Ectodermal cell (in vitro differentiated cells): Measurements from ENCODE around the gene MAPT.
A peak's percentile ranks its signal among the peaks of the same experiment; 100 is the strongest.

ENCODE experiments used
- H3K27ac ChIP-seq: 2 replicates; pipeline ENCODE4 v1.7.0; 2013; ENCODE audit warnings: mild to moderate bottlenecking, low read depth, low read length; ENCODE audit not compliant: insufficient read depth, poor library complexity, severe bottlenecking
- H3K27me3 ChIP-seq: 2 replicates; pipeline ENCODE4 v1.7.0; 2013; ENCODE audit warnings: mild to moderate bottlenecking, low read length; ENCODE audit not compliant: insufficient read depth, control insufficient read depth, poor library complexity, severe bottlenecking
- H3K36me3 ChIP-seq: one replicate; pipeline ENCODE4 v1.7.0; 2013; ENCODE audit warnings: low read length; ENCODE audit not compliant: control insufficient read depth, insufficient read depth
- H3K4me1 ChIP-seq: one replicate; pipeline ENCODE4 v1.7.0; 2013; ENCODE audit warnings: low read length; ENCODE audit not compliant: control insufficient read depth, insufficient read depth
- H3K4me3 ChIP-seq: 2 replicates; pipeline ENCODE4 v1.7.0; 2013; ENCODE audit warnings: low read depth, low read length, control low read depth; ENCODE audit not compliant: insufficient read depth
- H3K9me3 ChIP-seq: 2 replicates; pipeline ENCODE4 v1.7.0; 2013; ENCODE audit warnings: mild to moderate bottlenecking, low read length, moderate library complexity; ENCODE audit not compliant: control insufficient read depth
- WGBS, 2 experiments: methylation state at CpG; one replicate each; pipeline ENCODE4 v1.1.7; 2013; ENCODE audit warnings: missing lambda C conversion rate in 2 of 2; 5-methylcytosine and 5-hydroxymethylcytosine counted together

MAPT gene

GRCh38 chr17:45874151-45874550 is 20.2 kb upstream of the MAPT start:
- WGBS, 2 experiments: 89 to 94% methylated on average over 3 of the region's 3 CpGs
- Histone ChIP-seq H3K4me1 (peaks cover 11% of the 10 kb centered on the region), H3K27me3 (no peaks in the 10 kb centered on the region), H3K9me3 (no peaks in the 10 kb centered on the region), H3K27ac (no peak overlapping the region), H3K36me3 (no peaks in the 10 kb centered on the region), H3K4me3 (no peak overlapping the region)

GRCh38 chr17:45876539-45876938 is 17.8 kb upstream of the MAPT start:
- H3K27me3 ChIP-seq: no peaks in the 10 kb centered on the region
- peaks cover 4% of the 10 kb centered on the region for H3K4me1 ChIP-seq
- H3K9me3 ChIP-seq: no peaks in the 10 kb centered on the region
- no peak overlapping the region for H3K4me3 ChIP-seq
- WGBS, 2 experiments: 85 to 95% methylated on average over 3 of the region's 3 CpGs
- no peak overlapping the region for H3K27ac ChIP-seq
- H3K36me3 ChIP-seq: no peaks in the 10 kb centered on the region

- WGBS, 2 experiments: 90 to 91% methylated on average over 1 of the region's 1 CpG
- Histone ChIP-seq H3K4me3 (no peak overlapping the region), H3K27me3 (no peaks in the 10 kb centered on the region), H3K27ac (no peak overlapping the region), H3K9me3 (no peaks in the 10 kb centered on the region), H3K36me3 (no peaks in the 10 kb centered on the region), H3K4me1 (peaks cover 4% of the 10 kb centered on the region)
Measured at GRCh38 chr17:45877467-45877866, 16.9 kb upstream of the MAPT start.

- no peak overlapping the region for H3K27ac ChIP-seq
- no peaks in the 10 kb centered on the region for H3K36me3 ChIP-seq
- H3K4me3 ChIP-seq: no peak overlapping the region
- H3K9me3 ChIP-seq: no peaks in the 10 kb centered on the region
- WGBS, 2 experiments: 93 to 94% methylated on average over 2 of the region's 2 CpGs
- H3K27me3 ChIP-seq: peaks cover 4% of the 10 kb centered on the region
- no peaks in the 10 kb centered on the region for H3K4me1 ChIP-seq
Measured at GRCh38 chr17:45883063-45883462, 11.3 kb upstream of the MAPT start.

- Histone ChIP-seq H3K9me3 (no peaks in the 10 kb centered on the region), H3K4me3 (no peak overlapping the region), H3K4me1 (no peaks in the 10 kb centered on the region), H3K27ac (no peak overlapping the region), H3K27me3 (peaks cover 14% of the 10 kb centered on the region), H3K36me3 (no peaks in the 10 kb centered on the region)
- WGBS, 2 experiments: 89% methylated on average over 2 of the region's 2 CpGs
Measured at GRCh38 chr17:45886852-45887251, 7.5 kb upstream of the MAPT start.

GRCh38 chr17:45888392-45888791 is 6.0 kb upstream of the MAPT start:
- Histone ChIP-seq H3K27ac (no peak overlapping the region), H3K4me3 (no peak overlapping the region), H3K36me3 (no peaks in the 10 kb centered on the region), H3K4me1 (no peaks in the 10 kb centered on the region), H3K27me3 (peaks cover 29% of the 10 kb centered on the region), H3K9me3 (no peaks in the 10 kb centered on the region)
- 60 to 61% methylated on average over 5 of the region's 5 CpGs for WGBS, 2 experiments

GRCh38 chr17:45889579-45889978 is 4.8 kb upstream of the MAPT start:
- Histone ChIP-seq H3K9me3 (no peaks in the 10 kb centered on the region), H3K36me3 (no peaks in the 10 kb centered on the region), H3K4me1 (no peaks in the 10 kb centered on the region), H3K4me3 (no peak overlapping the region), H3K27ac (no peak overlapping the region), H3K27me3 (peaks cover 35% of the 10 kb centered on the region)
- WGBS, 2 experiments: 23 to 42% methylated on average over 2 to 3 of the region's 4 CpGs

GRCh38 chr17:45893725-45894021 is 681 bp upstream of the MAPT start:
- peaks cover 76% of the 10 kb centered on the region for H3K27me3 ChIP-seq
- H3K27ac ChIP-seq: no peak overlapping the region
- 83 to 88% methylated on average over 7 of the region's 7 CpGs for WGBS, 2 experiments

GRCh38 chr17:45895304-45895968 is 1.1 kb downstream of the MAPT start:
- H3K27ac ChIP-seq: no peak overlapping the region

More at GRCh38 chr17:45893725-45894021, 681 bp upstream of the MAPT start:
- H3K36me3 ChIP-seq: no peaks in the 10 kb centered on the region
- H3K4me1 ChIP-seq: peaks cover 8% of the 10 kb centered on the region
- peak overlapping the region; percentile 52 for H3K4me3 ChIP-seq
- H3K9me3 ChIP-seq: no peaks in the 10 kb centered on the region

GRCh38 chr17:45895969-45896785 is 1.8 kb downstream of the MAPT start:
- H3K27ac ChIP-seq: no peak overlapping the region
- peak overlapping the region; percentile 52 for H3K4me3 ChIP-seq
- WGBS, 2 experiments: 13 to 14% methylated on average over 51 to 53 of the region's 55 CpGs

More at GRCh38 chr17:45895304-45895968, 1.1 kb downstream of the MAPT start:
- Histone ChIP-seq H3K4me3 (peak overlapping the region; percentile 52), H3K4me1 (peaks cover 8% of the 10 kb centered on the region), H3K36me3 (no peaks in the 10 kb centered on the region), H3K9me3 (no peaks in the 10 kb centered on the region), H3K27me3 (peaks cover 94% of the 10 kb centered on the region)
- WGBS, 2 experiments: 2% methylated on average over 60 to 63 of the region's 63 CpGs

More at GRCh38 chr17:45895969-45896785, 1.8 kb downstream of the MAPT start:
- Histone ChIP-seq H3K4me1 (peaks cover 8% of the 10 kb centered on the region), H3K9me3 (no peaks in the 10 kb centered on the region), H3K36me3 (no peaks in the 10 kb centered on the region), H3K27me3 (peaks cover 95% of the 10 kb centered on the region)
